ENCODE results near the gene VSTM2B. TPM values are rescaled to one million over a fixed set of nuclear protein-coding genes. Genes with fewer than 3 reads are reported as not detected.

The VSTM2B gene
- total RNA-seq, 1 donor from 2014 or later, result 0.21 TPM

DNA sequence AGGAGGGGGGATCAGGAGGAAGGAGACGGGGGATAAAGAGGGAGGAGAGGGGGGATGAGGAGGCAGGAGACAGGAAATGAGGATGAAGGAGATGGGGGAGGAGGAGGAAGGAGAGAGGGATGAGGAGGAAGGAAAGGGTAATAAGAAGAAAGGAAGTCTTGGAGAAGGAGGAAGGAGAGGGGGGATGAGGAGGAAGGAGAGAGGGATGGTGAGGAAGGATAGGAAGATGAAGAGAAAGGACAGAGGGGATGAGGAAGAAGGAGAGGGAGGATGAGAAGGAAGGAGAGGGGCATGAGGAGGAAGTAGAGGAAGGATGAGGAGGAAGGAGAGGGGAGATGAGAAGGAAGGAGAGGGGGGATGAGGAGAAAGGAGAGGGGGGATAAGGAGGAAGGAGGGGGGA, 13.0 kb upstream of the VSTM2B start:
- Mint-ChIP-seq H3K36me3 (ENCODE audit: low read depth) (no peaks in the 10 kb centered on the region), H3K4me1 (no peaks in the 10 kb centered on the region), H3K27me3 (ENCODE audit: low read depth) (peaks cover 66% of the 10 kb centered on the region), H3K9me3 (no peaks in the 10 kb centered on the region), H3K4me3 (no peak overlapping the region), H3K27ac (ENCODE audit: unreplicated experiment) (no peak overlapping the region)
- no peak for TF ChIP-seq CTCF (conservative IDR thresholded peaks at IDR 0.05)
- no peak for DNase-seq (ENCODE audit: low read depth, low spot score)

- Mint-ChIP-seq H3K36me3 (ENCODE audit: low read depth) (no peaks in the 10 kb centered on the region), H3K27ac (ENCODE audit: unreplicated experiment) (no peak overlapping the region), H3K27me3 (ENCODE audit: low read depth) (peaks cover 71% of the 10 kb centered on the region), H3K9me3 (no peaks in the 10 kb centered on the region), H3K4me1 (no peaks in the 10 kb centered on the region), H3K4me3 (no peak overlapping the region)
- TF ChIP-seq CTCF (conservative IDR thresholded peaks at IDR 0.05), result no peak
- DNase-seq (ENCODE audit: low read depth, low spot score), result no peak
Observed at GRCh38 chr19:29514525-29515232, 11.1 kb upstream of the VSTM2B start.

GRCh38 chr19:29515233-29515619, 10.6 kb upstream of the VSTM2B start:
- no peak for TF ChIP-seq CTCF (conservative IDR thresholded peaks at IDR 0.05)
- Mint-ChIP-seq H3K27ac (ENCODE audit: unreplicated experiment) (no peak overlapping the region), H3K4me3 (no peak overlapping the region), H3K9me3 (no peaks in the 10 kb centered on the region), H3K4me1 (no peaks in the 10 kb centered on the region), H3K27me3 (ENCODE audit: low read depth) (peaks cover 72% of the 10 kb centered on the region), H3K36me3 (ENCODE audit: low read depth) (no peaks in the 10 kb centered on the region)
- no peak for DNase-seq (ENCODE audit: low read depth, low spot score)

- TF ChIP-seq CTCF (conservative IDR thresholded peaks at IDR 0.05), result no peak
- Mint-ChIP-seq H3K27ac (ENCODE audit: unreplicated experiment) (no peak overlapping the region), H3K4me3 (no peak overlapping the region), H3K4me1 (no peaks in the 10 kb centered on the region), H3K9me3 (no peaks in the 10 kb centered on the region), H3K36me3 (ENCODE audit: low read depth) (no peaks in the 10 kb centered on the region), H3K27me3 (ENCODE audit: low read depth) (peaks cover 76% of the 10 kb centered on the region)
- no peak for DNase-seq (ENCODE audit: low read depth, low spot score)
Observed at GRCh38 chr19:29515706-29516357, 10.0 kb upstream of the VSTM2B start.

- H3K27ac Mint-ChIP-seq (ENCODE audit: unreplicated experiment), result no peak overlapping the region
- DNase-seq (ENCODE audit: low read depth, low spot score), result no peak
- peaks cover 77% of the 10 kb centered on the region for H3K27me3 Mint-ChIP-seq (ENCODE audit: low read depth)
- H3K36me3 Mint-ChIP-seq (ENCODE audit: low read depth), result no peaks in the 10 kb centered on the region
- H3K4me1 Mint-ChIP-seq, result no peaks in the 10 kb centered on the region
- TF ChIP-seq CTCF (conservative IDR thresholded peaks at IDR 0.05), result no peak
- H3K9me3 Mint-ChIP-seq, result no peaks in the 10 kb centered on the region
- no peak overlapping the region for H3K4me3 Mint-ChIP-seq
Observed at GRCh38 chr19:29516358-29516725, 9.5 kb upstream of the VSTM2B start.
